ENCODE results near the gene SMYD3.
A peak's percentile ranks its signal among the peaks of the same experiment; 100 is the strongest.

Gene SMYD3

DNA sequence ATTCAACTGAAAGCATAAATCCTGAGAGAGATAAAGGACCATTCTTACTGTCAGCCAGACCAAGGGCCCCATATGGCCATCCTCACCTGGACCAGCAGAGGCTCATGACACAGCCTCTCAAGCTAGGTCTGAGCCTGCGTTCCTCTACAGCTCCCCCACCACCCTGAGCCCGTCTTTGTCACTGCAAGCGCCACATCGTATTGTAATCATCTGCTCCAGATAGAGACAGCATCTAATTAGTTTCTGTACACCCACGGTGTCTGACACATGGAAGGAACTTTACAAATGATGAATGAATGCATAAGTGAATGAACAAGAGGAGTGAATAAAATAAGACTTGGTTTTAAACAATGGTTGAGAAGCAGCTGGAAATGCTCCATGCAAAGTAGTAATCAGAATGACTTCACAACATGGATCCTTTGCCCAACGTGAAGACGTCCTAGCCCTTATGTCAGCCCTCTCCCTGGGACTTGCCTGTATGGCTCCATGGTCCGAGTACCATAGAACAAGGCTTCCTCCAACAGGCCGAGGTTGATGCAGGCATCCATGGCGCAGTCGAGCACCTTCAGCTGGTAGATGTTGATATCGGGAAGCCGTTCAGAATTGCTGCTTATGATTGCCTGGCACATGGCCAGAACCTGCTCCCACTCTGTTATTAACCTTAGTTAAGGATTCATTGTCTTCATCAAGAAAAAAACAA lies 648.9 kb downstream of the SMYD3 start:
- H3K9ac ChIP-seq (ENCODE audit: low read length) = no peak overlapping the region
- no peaks in the 10 kb centered on the region for H3K36me3 ChIP-seq (ENCODE audit: control insufficient read depth, insufficient read depth, low read length, severe bottlenecking)
- H3K4me1 ChIP-seq (ENCODE audit: control insufficient read depth, insufficient read depth, low read length) = peaks cover 41% of the 10 kb centered on the region
- H3K27me3 ChIP-seq (replicated peaks; ENCODE audit: control insufficient read depth, insufficient read depth, low read length) = no peaks in the 10 kb centered on the region
- no peak overlapping the region for H3K4me3 ChIP-seq (ENCODE audit: low read length)
- no peak for DNase-seq (ENCODE audit: low read depth)
- peaks cover 2% of the 10 kb centered on the region for H3K9me3 ChIP-seq (ENCODE audit: control insufficient read depth, low read length)

DNA sequence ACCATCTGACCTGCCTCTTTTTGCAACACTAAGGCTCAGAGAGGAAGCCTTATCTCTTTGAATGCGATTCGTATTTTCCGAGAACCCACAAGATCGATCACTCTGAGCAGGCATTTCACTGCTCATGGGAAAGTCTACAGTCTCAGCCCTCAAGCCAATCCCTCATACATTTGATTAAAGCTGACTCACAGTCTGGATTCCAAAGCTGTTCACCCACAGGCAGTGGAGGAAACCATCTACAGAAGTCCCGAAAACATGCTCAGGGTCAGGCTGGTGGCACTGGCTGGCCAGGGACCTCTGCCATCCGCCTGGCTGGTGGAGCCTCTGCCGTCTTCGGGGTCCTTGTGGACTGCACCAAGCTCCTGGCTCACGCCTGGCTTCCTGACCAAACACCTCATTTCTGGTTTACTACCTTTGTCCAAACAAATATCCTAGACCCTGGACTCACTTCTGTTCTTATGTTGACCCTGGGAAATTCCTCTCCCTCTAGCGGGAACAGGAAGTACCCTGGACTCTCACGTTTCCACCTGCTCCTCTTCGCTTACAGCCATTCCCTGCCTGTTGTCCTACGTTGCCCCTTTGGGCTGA lies 650.0 kb downstream of the SMYD3 start:
- Histone ChIP-seq H3K4me3 (ENCODE audit: low read length) (no peak overlapping the region), H3K9me3 (ENCODE audit: control insufficient read depth, low read length) (peaks cover 2% of the 10 kb centered on the region), H3K9ac (ENCODE audit: low read length) (no peak overlapping the region), H3K27me3 (replicated peaks; ENCODE audit: control insufficient read depth, insufficient read depth, low read length) (no peaks in the 10 kb centered on the region), H3K36me3 (ENCODE audit: control insufficient read depth, insufficient read depth, low read length, severe bottlenecking) (no peaks in the 10 kb centered on the region), H3K4me1 (ENCODE audit: control insufficient read depth, insufficient read depth, low read length) (peaks cover 41% of the 10 kb centered on the region)
- DNase-seq (ENCODE audit: low read depth) = peak; percentile 81

DNA sequence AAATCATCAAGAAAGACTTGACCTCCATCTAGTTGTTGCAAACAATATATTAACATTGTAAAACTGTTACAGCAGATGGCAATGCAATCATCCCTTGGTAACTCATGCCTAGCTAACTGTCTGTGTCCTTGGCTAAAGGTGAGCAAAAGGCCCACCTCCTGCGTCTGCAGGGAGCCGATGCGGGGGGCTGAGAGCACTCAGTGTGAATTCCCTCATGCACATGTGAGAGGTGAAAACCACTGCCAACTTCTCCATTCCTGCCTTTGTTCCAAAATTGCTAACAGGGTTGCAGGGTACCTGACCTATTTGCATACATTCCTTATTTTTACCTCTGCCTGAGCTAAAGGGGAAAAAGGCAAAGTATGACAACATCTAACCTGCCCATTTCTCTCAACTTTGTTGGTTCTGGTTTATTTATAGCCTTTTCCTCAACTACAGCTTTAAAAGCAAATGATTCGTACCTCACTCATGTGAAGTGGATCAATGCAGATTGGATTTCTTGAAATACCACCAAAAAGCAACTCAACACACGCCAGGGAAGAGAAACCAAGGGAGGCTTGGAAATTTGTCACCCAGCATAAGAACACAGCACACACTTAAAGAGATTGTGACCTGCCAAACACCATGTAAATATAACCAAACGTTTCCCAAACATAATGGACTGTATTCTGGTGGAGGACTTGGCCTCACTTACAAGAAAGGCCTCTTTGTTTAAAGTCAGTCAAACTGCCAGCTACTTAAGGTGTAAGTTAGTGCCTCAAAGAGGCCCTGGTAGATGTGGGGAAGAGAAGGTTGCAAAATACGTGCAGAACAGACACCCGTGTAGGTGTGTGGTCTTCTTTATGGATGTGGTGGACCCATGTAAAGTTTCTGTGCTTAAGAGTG lies 651.0 kb downstream of the SMYD3 start:
- Histone ChIP-seq H3K27me3 (replicated peaks; ENCODE audit: control insufficient read depth, insufficient read depth, low read length) (no peaks in the 10 kb centered on the region), H3K4me1 (ENCODE audit: control insufficient read depth, insufficient read depth, low read length) (peaks cover 32% of the 10 kb centered on the region), H3K9ac (ENCODE audit: low read length) (no peak overlapping the region), H3K4me3 (ENCODE audit: low read length) (no peak overlapping the region), H3K36me3 (ENCODE audit: control insufficient read depth, insufficient read depth, low read length, severe bottlenecking) (no peaks in the 10 kb centered on the region), H3K9me3 (ENCODE audit: control insufficient read depth, low read length) (peaks cover 2% of the 10 kb centered on the region)
- DNase-seq (ENCODE audit: low read depth) = no peak

DNA sequence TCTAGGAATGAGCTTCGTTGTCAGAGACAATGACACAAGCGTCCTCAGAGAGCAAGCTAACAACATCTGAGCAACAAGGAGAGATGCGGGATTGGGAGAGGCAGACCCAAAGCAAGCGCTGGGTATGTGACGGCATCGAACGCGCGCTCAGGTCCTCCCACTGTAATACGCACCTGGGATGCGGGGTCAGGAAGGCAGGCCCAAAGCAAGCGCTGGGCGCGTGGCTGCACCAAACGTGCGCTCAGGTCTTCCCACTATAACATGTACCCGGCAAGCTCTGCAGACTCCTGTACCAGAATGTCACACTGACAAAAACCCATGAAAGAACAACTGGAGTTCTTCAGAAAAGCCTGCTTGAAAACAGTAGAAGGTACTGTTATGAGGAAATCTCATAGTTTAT lies 653.8 kb downstream of the SMYD3 start:
- no peak overlapping the region for H3K4me3 ChIP-seq (ENCODE audit: low read length)
- no peaks in the 10 kb centered on the region for H3K36me3 ChIP-seq (ENCODE audit: control insufficient read depth, insufficient read depth, low read length, severe bottlenecking)
- peaks cover 2% of the 10 kb centered on the region for H3K9me3 ChIP-seq (ENCODE audit: control insufficient read depth, low read length)
- no peak for DNase-seq (ENCODE audit: low read depth)
- no peak overlapping the region for H3K9ac ChIP-seq (ENCODE audit: low read length)
- H3K4me1 ChIP-seq (ENCODE audit: control insufficient read depth, insufficient read depth, low read length) = peaks cover 12% of the 10 kb centered on the region
- H3K27me3 ChIP-seq (replicated peaks; ENCODE audit: control insufficient read depth, insufficient read depth, low read length) = no peaks in the 10 kb centered on the region

DNA sequence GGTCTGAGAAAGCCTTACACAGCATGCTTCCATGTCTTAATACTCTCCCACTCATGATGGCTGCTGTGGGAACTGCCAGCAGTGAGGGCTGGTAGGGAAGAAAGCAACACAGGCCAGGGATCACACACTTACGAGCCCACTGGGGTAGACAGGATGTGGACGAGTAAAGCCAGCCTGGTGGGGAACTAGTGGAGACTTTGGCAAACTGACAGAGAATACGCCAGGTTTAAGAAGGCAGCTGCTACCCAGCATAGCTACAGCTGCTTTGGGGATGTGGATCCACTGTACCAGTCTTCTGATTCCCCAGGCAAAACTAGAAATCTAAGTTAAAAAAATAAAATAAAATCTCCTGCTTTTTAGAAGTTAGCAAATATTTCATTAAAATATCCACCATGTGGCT lies 664.0 kb downstream of the SMYD3 start:
- Histone ChIP-seq H3K9me3 (ENCODE audit: control insufficient read depth, low read length) (no peaks in the 10 kb centered on the region), H3K9ac (ENCODE audit: low read length) (no peak overlapping the region), H3K4me1 (ENCODE audit: control insufficient read depth, insufficient read depth, low read length) (no peaks in the 10 kb centered on the region), H3K4me3 (ENCODE audit: low read length) (no peak overlapping the region), H3K27me3 (replicated peaks; ENCODE audit: control insufficient read depth, insufficient read depth, low read length) (no peaks in the 10 kb centered on the region), H3K36me3 (ENCODE audit: control insufficient read depth, insufficient read depth, low read length, severe bottlenecking) (no peaks in the 10 kb centered on the region)
- DNase-seq (ENCODE audit: low read depth) = no peak

DNA sequence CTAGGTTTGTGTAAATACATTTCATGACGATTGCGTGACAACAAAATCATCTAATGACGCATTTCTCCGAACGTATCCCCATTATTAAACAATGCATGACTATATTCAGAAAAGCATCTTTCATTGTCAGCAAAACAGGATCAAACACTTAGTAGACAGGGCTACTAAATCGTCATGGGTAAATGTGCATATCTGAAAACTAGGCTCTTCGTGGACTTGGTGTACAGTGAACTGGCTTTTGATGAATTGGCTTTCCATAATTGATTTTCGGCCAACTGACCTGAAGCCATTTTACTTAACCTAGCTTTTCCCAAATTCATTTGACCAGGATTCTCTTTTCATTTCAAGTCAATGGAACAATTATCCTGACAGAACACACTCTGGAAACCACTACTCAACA lies 665.0 kb downstream of the SMYD3 start:
- H3K36me3 ChIP-seq (ENCODE audit: control insufficient read depth, insufficient read depth, low read length, severe bottlenecking) = no peaks in the 10 kb centered on the region
- H3K9me3 ChIP-seq (ENCODE audit: control insufficient read depth, low read length) = no peaks in the 10 kb centered on the region

DNA sequence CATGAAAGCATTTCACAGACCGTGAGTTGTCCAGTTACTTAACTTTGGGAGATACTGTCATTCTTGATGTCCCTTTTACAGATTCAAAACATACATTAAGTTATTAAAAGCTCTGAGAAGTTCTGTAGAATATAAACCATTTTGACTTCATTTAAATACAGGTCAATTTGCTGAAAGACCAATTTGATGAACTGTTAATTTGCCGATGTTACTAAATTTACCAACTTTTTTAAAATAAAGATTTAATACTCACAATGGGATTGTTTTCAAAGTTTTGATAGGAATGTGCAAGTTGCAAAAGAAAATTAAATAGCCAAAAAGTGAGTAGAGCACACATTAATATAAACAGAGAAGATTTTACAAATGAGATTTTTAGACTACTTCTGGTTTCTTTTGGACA lies 666.1 kb downstream of the SMYD3 start:
- DNase-seq (ENCODE audit: low read depth) = no peak
- H3K27me3 ChIP-seq (replicated peaks; ENCODE audit: control insufficient read depth, insufficient read depth, low read length) = no peaks in the 10 kb centered on the region
- H3K4me1 ChIP-seq (ENCODE audit: control insufficient read depth, insufficient read depth, low read length) = no peaks in the 10 kb centered on the region
- H3K9me3 ChIP-seq (ENCODE audit: control insufficient read depth, low read length) = no peaks in the 10 kb centered on the region
- H3K36me3 ChIP-seq (ENCODE audit: control insufficient read depth, insufficient read depth, low read length, severe bottlenecking) = no peaks in the 10 kb centered on the region
- no peak overlapping the region for H3K9ac ChIP-seq (ENCODE audit: low read length)
- H3K4me3 ChIP-seq (ENCODE audit: low read length) = no peak overlapping the region

More for the DNA sequence above, 665.0 kb downstream of the SMYD3 start:
- Histone ChIP-seq H3K4me1 (ENCODE audit: control insufficient read depth, insufficient read depth, low read length) (no peaks in the 10 kb centered on the region), H3K9ac (ENCODE audit: low read length) (no peak overlapping the region), H3K27me3 (replicated peaks; ENCODE audit: control insufficient read depth, insufficient read depth, low read length) (no peaks in the 10 kb centered on the region), H3K4me3 (ENCODE audit: low read length) (no peak overlapping the region)
- no peak for DNase-seq (ENCODE audit: low read depth)

DNA sequence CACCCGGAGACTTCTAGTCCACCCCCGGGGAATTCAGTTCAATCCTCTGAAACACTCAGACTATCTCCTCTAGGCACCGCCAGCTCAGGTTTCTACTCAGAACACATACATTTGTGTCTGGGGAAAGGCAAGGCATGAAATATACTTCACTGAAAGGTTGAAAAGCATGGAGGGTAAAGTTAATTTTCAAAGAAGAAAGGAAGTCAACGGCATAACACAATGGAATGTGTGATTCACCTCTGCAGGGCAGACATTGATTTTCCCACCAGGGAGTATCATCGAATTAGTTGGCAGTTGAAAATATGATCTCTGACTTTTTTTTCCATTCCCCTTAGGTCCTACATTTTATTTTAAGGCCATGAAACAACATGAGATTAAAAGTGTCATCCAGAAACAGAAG lies 669.4 kb downstream of the SMYD3 start:
- no peaks in the 10 kb centered on the region for H3K36me3 ChIP-seq (ENCODE audit: control insufficient read depth, insufficient read depth, low read length, severe bottlenecking)
- H3K27me3 ChIP-seq (replicated peaks; ENCODE audit: control insufficient read depth, insufficient read depth, low read length) = no peaks in the 10 kb centered on the region
- no peaks in the 10 kb centered on the region for H3K9me3 ChIP-seq (ENCODE audit: control insufficient read depth, low read length)
- H3K4me3 ChIP-seq (ENCODE audit: low read length) = no peak overlapping the region
- no peak overlapping the region for H3K9ac ChIP-seq (ENCODE audit: low read length)
- DNase-seq (ENCODE audit: low read depth) = peak; percentile 31
- peaks cover 5% of the 10 kb centered on the region for H3K4me1 ChIP-seq (ENCODE audit: control insufficient read depth, insufficient read depth, low read length)

DNA sequence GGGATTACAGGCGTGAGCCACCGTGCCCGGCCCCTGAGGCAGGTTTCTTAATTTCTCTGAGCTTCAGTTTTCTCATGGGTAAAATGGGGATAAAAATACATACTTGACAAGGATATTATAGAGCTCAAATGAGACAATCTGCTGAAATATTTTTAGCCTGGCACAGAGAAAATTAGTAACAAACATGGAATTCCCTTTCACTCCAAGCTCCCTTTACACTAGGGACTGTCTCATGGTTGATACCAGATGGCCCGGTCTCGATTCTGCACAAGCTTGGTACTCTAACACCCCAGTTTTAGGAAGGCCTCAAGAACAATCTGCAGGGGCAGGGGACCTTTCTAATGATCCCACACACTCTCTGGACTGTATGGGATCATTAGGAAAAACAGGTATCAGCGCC lies 671.7 kb downstream of the SMYD3 start:
- no peak overlapping the region for H3K9ac ChIP-seq (ENCODE audit: low read length)
- H3K4me3 ChIP-seq (ENCODE audit: low read length) = no peak overlapping the region
- H3K27me3 ChIP-seq (replicated peaks; ENCODE audit: control insufficient read depth, insufficient read depth, low read length) = no peaks in the 10 kb centered on the region
- H3K9me3 ChIP-seq (ENCODE audit: control insufficient read depth, low read length) = no peaks in the 10 kb centered on the region
- no peaks in the 10 kb centered on the region for H3K36me3 ChIP-seq (ENCODE audit: control insufficient read depth, insufficient read depth, low read length, severe bottlenecking)
- H3K4me1 ChIP-seq (ENCODE audit: control insufficient read depth, insufficient read depth, low read length) = peaks cover 5% of the 10 kb centered on the region
- DNase-seq (ENCODE audit: low read depth) = no peak

DNA sequence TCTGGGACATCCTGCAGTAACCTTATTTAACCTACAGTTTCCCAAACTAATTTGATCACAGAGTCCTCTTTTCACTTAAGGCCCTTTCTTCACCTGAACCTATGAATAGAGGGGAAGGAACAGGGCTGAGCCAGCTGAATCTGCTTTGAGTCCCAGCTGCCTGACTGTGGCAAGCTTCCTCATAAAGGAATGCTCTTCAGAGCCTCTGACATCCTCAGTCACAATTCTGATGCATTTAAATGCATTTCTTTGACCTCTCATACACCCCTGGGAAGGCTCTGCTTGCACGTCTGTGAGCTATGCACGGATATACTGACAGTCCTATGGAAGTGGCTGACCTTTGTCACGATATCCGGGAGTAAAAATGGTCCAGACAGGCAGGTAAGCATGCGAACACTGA lies 673.1 kb downstream of the SMYD3 start:
- no peak overlapping the region for H3K9ac ChIP-seq (ENCODE audit: low read length)
- H3K36me3 ChIP-seq (ENCODE audit: control insufficient read depth, insufficient read depth, low read length, severe bottlenecking) = no peaks in the 10 kb centered on the region
- H3K4me3 ChIP-seq (ENCODE audit: low read length) = no peak overlapping the region
- DNase-seq (ENCODE audit: low read depth) = no peak
- H3K27me3 ChIP-seq (replicated peaks; ENCODE audit: control insufficient read depth, insufficient read depth, low read length) = no peaks in the 10 kb centered on the region
- H3K4me1 ChIP-seq (ENCODE audit: control insufficient read depth, insufficient read depth, low read length) = peaks cover 5% of the 10 kb centered on the region
- no peaks in the 10 kb centered on the region for H3K9me3 ChIP-seq (ENCODE audit: control insufficient read depth, low read length)

DNA sequence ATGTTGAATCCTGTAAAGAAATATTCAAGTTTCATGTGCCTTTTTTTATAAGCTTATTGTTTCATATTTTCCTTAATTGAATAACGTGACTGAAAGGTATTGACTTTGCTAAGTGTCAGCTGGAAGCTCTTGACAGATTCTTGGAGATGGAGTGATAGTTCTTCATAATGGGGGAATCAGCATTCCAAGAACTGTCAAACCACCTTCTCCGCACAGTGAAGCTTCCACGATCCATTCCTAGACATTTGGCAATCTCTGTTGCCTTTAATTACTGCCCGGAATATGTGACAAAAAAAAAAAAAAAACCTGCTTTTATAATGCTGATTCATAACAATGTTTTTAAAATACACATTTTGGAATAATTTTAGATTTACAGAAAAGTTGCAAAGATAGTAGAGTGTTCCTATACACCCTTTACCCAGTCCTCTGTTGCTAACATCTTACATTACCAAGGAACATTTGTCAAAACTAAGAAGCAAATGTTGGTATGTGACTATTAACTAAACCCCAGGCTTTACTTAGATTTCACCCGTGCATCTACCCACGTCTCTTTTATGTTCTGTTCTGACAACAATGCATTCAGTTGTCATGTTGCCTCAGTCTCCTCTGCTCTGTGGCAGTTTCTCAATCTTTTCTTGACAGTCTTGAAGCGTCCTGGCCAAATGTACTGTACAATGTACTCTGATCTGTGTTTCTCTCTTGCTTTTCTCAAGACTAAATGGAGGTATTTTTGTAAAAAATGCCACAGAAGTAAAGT lies 674.1 kb downstream of the SMYD3 start:
- Histone ChIP-seq H3K4me1 (ENCODE audit: control insufficient read depth, insufficient read depth, low read length) (peaks cover 5% of the 10 kb centered on the region), H3K9ac (ENCODE audit: low read length) (no peak overlapping the region), H3K4me3 (ENCODE audit: low read length) (no peak overlapping the region), H3K36me3 (ENCODE audit: control insufficient read depth, insufficient read depth, low read length, severe bottlenecking) (no peaks in the 10 kb centered on the region), H3K27me3 (replicated peaks; ENCODE audit: control insufficient read depth, insufficient read depth, low read length) (no peaks in the 10 kb centered on the region), H3K9me3 (ENCODE audit: control insufficient read depth, low read length) (no peaks in the 10 kb centered on the region)
- no peak for DNase-seq (ENCODE audit: low read depth)

Measured in adipocyte (in vitro differentiated cells).